Measurements from ENCODE around the gene BTNL2.

Gene BTNL2

GRCh38 chr6:32370505-32370904 is 36.5 kb downstream of the BTNL2 start:
- TF ChIP-seq TSHZ2 (CRISPR knock-in tag; IDR thresholded peaks at IDR 0.05) (no peak), RARB (CRISPR knock-in tag; IDR thresholded peaks at IDR 0.05) (no peak), SNAI2 (CRISPR knock-in tag; IDR thresholded peaks at IDR 0.05) (no peak), ZNF565 (CRISPR knock-in tag; conservative IDR thresholded peaks at IDR 0.05; ENCODE audit: low read depth) (no peak), BACH2 (CRISPR knock-in tag; IDR thresholded peaks at IDR 0.05; ENCODE audit: borderline replicate concordance) (no peak), OSR1 (CRISPR knock-in tag; IDR thresholded peaks at IDR 0.05) (no peak), ARNTL (CRISPR knock-in tag; IDR thresholded peaks at IDR 0.05; ENCODE audit: borderline replicate concordance, low read depth) (no peak), ZFP30 (CRISPR knock-in tag; IDR thresholded peaks at IDR 0.05) (no peak), ESRRG (CRISPR knock-in tag; IDR thresholded peaks at IDR 0.05) (no peak), ZFP3 (CRISPR knock-in tag; IDR thresholded peaks at IDR 0.05) (no peak), GLIS3 (CRISPR knock-in tag; IDR thresholded peaks at IDR 0.05) (no peak), ZNF70 (CRISPR knock-in tag; IDR thresholded peaks at IDR 0.05) (no peak), CSRNP3 (CRISPR knock-in tag; IDR thresholded peaks at IDR 0.05) (no peak), CSDC2 (CRISPR knock-in tag; IDR thresholded peaks at IDR 0.05) (no peak), TOX (CRISPR knock-in tag; IDR thresholded peaks at IDR 0.05; ENCODE audit: borderline replicate concordance) (no peak)
- ATAC-seq, result no peak

GRCh38 chr6:32369660-32370059 is 37.3 kb downstream of the BTNL2 start:
- no peak for ATAC-seq
- TF ChIP-seq PATZ1 (CRISPR knock-in tag; IDR thresholded peaks at IDR 0.05; ENCODE audit: borderline replicate concordance), result no peak
- TF ChIP-seq BACH2 (CRISPR knock-in tag; IDR thresholded peaks at IDR 0.05; ENCODE audit: borderline replicate concordance), result no peak
- no peak for TF ChIP-seq TSHZ2 (CRISPR knock-in tag; IDR thresholded peaks at IDR 0.05)
- no peak for TF ChIP-seq POU6F1 (CRISPR knock-in tag; IDR thresholded peaks at IDR 0.05; ENCODE audit: borderline replicate concordance, low read depth)
- no peak for TF ChIP-seq TCF4 (CRISPR knock-in tag; IDR thresholded peaks at IDR 0.05; ENCODE audit: borderline replicate concordance)
- no peak for TF ChIP-seq ZFP3 (CRISPR knock-in tag; IDR thresholded peaks at IDR 0.05)
- TF ChIP-seq RARB (CRISPR knock-in tag; IDR thresholded peaks at IDR 0.05), result no peak
- TF ChIP-seq ZNF8 (CRISPR knock-in tag; IDR thresholded peaks at IDR 0.05), result no peak
- TF ChIP-seq GLIS3 (CRISPR knock-in tag; IDR thresholded peaks at IDR 0.05), result no peak
- no peak for TF ChIP-seq OSR1 (CRISPR knock-in tag; IDR thresholded peaks at IDR 0.05)
- no peak for TF ChIP-seq PPARA (CRISPR knock-in tag; IDR thresholded peaks at IDR 0.05; ENCODE audit: borderline replicate concordance)

- ATAC-seq, result no peak
- TF ChIP-seq PPARA (CRISPR knock-in tag; IDR thresholded peaks at IDR 0.05; ENCODE audit: borderline replicate concordance), result no peak
- no peak for TF ChIP-seq ZNF8 (CRISPR knock-in tag; IDR thresholded peaks at IDR 0.05)
- no peak for TF ChIP-seq ZFP3 (CRISPR knock-in tag; IDR thresholded peaks at IDR 0.05)
- no peak for TF ChIP-seq TOX (CRISPR knock-in tag; IDR thresholded peaks at IDR 0.05; ENCODE audit: borderline replicate concordance)
- no peak for TF ChIP-seq SNAI2 (CRISPR knock-in tag; IDR thresholded peaks at IDR 0.05)
- TF ChIP-seq CSRNP3 (CRISPR knock-in tag; IDR thresholded peaks at IDR 0.05), result no peak
- no peak for TF ChIP-seq CSDC2 (CRISPR knock-in tag; IDR thresholded peaks at IDR 0.05)
- no peak for TF ChIP-seq GLIS3 (CRISPR knock-in tag; IDR thresholded peaks at IDR 0.05)
- TF ChIP-seq PATZ1 (CRISPR knock-in tag; IDR thresholded peaks at IDR 0.05; ENCODE audit: borderline replicate concordance), result no peak
- TF ChIP-seq ZC3H10 (CRISPR knock-in tag; IDR thresholded peaks at IDR 0.05), result no peak
- no peak for TF ChIP-seq RARB (CRISPR knock-in tag; IDR thresholded peaks at IDR 0.05)
- TF ChIP-seq OSR1 (CRISPR knock-in tag; IDR thresholded peaks at IDR 0.05), result no peak
These were observed 39.3 kb downstream of the BTNL2 start for GRCh38 chr6:32367644-32368043.

Measured in SK-N-SH treated with all-trans-retinoic acid at 6 μM for 48 hours (cell line).